Upper lobe of left lung (tissue), 4 donors: ENCODE measurements around the gene PGS1.

ENCODE experiments used
- EP300 ChIP-seq, 4 donors: sonication (generic); formaldehyde crosslinking; IDR thresholded peaks; one replicate each; pipeline ENCODE4 v1.5.1; 2017; ENCODE audit warnings: antibody characterized with exemption in 4 of 4, control low read depth in 2 of 4
- POLR2A ChIP-seq, 4 donors: fragments of 450-650 bp; IDR thresholded peaks; one replicate each; pipeline ENCODE4 v1.5.1; 2016 to 2017; ENCODE audit warnings: antibody characterized with exemption in 4 of 4, mild to moderate bottlenecking in 2 of 4
- TF ChIP-seq, protein P1 (sequence below), 6 experiments: fragments of 450-650 bp in 4 of 6; fragments of 200-600 bp in 2 of 6; sonication (generic) in 2 of 6; IDR thresholded peaks; one replicate each; pipeline ENCODE4 v1.5.1; 2016 to 2019; ENCODE audit warnings: antibody characterized with exemption in 6 of 6

DNA sequence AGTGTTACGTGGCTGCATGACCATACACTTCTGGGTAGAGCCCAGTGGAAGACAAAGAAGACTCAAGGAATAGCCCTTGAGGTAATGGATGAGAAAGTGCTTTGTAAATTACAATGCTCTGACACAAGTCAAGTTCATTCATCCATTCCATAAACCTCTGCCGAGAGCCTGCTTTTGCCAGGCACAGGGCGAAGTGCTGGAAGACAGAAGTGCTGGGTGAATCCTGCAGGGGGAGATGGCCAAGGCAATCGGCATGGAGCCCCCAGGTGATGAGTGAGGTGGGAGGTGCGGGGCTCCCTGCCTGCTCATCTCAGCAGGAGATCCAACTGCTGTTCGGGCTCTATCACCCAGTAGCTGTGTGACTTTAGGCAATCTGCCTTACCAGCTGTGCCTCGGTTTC, 15.8 kb upstream of the PGS1 start:
- TF ChIP-seq EP300 (IDR thresholded peaks at IDR 0.05) = no peak
- TF ChIP-seq, protein P1, sequence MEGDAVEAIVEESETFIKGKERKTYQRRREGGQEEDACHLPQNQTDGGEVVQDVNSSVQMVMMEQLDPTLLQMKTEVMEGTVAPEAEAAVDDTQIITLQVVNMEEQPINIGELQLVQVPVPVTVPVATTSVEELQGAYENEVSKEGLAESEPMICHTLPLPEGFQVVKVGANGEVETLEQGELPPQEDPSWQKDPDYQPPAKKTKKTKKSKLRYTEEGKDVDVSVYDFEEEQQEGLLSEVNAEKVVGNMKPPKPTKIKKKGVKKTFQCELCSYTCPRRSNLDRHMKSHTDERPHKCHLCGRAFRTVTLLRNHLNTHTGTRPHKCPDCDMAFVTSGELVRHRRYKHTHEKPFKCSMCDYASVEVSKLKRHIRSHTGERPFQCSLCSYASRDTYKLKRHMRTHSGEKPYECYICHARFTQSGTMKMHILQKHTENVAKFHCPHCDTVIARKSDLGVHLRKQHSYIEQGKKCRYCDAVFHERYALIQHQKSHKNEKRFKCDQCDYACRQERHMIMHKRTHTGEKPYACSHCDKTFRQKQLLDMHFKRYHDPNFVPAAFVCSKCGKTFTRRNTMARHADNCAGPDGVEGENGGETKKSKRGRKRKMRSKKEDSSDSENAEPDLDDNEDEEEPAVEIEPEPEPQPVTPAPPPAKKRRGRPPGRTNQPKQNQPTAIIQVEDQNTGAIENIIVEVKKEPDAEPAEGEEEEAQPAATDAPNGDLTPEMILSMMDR (IDR thresholded peaks at IDR 0.05) = no peak
- TF ChIP-seq POLR2A (IDR thresholded peaks at IDR 0.05) = no peak
